Measurements from ENCODE around the gene PALLD.

- no peak for TF ChIP-seq CTCF (IDR thresholded peaks at IDR 0.05)
- no peak for TF ChIP-seq EZH2 (IDR thresholded peaks at IDR 0.05)
- TF ChIP-seq EZH2phosphoT487 (IDR thresholded peaks at IDR 0.05): no peak
Observed at GRCh38 chr4:168540503-168541265, 43.8 kb downstream of the PALLD start.
